Caco-2 (cell line): Measurements from ENCODE around the gene GLI3. TPM values are rescaled to one million over a fixed set of nuclear protein-coding genes. Genes with fewer than 3 reads are reported as not detected.

Source experiments
- BruUV-seq: library from RNA; stranded (reverse); fragments of 400-500 nt; replicated peaks from 2 replicates; lab custom pipeline; 2021; lab: Mats Ljungman, UMichigan
- CTCF ChIA-PET: fragments of 300-600 bp; sonication (Branson Sonifier 250); formaldehyde crosslinking; loops from one replicate; lab custom pipeline; 2022; ENCODE audit warnings: antibody characterized with exemption; lab: Charles Lee
- POLR2A ChIA-PET: fragments of 300-600 bp; sonication (Branson Sonifier 250); formaldehyde crosslinking; loops from one replicate; lab custom pipeline; 2022; ENCODE audit warnings: antibody characterized with exemption; lab: Charles Lee
- DNase-seq, 2 experiments: peaks; one replicate each; pipeline versions ENCODE4 v3.0.0 to v3.0.0-alpha.2; 2020 to 2022
- H3K27me3 ChIP-seq: replicated peaks from 2 replicates; pipeline ENCODE4 v1.6.0; 2011; ENCODE audit warnings: low read length; ENCODE audit not compliant: control insufficient read depth, insufficient read depth
- H3K36me3 ChIP-seq: 2 replicates; pipeline ENCODE4 v1.5.1; 2011; ENCODE audit warnings: low read length; ENCODE audit not compliant: control insufficient read depth, insufficient read depth
- H3K4me1 ChIP-seq: fragments of 250-450 bp; sonication (Bioruptor Pico); 2 replicates; pipeline ENCODE4 v1.5.1; 2020; ENCODE audit warnings: mild to moderate bottlenecking
- H3K4me3 ChIP-seq: 2 replicates; pipeline ENCODE4 v1.5.1; 2011; ENCODE audit warnings: low read depth, mild to moderate bottlenecking, control low read depth, low read length
- H3K9me3 ChIP-seq: fragments of 250-450 bp; sonication (Bioruptor Pico); 2 replicates; pipeline ENCODE4 v1.5.1; 2020; ENCODE audit warnings: mild to moderate bottlenecking, moderate library complexity
- H3K27ac Mint-ChIP-seq: one replicate; pipeline ENCODE4 v1.8.0; 2022; ENCODE audit warnings: mixed read lengths; ENCODE audit not compliant: unreplicated experiment
- H3K27me3 Mint-ChIP-seq: one replicate; pipeline ENCODE4 v1.8.0; 2022; ENCODE audit warnings: mixed read lengths; ENCODE audit not compliant: insufficient read depth, unreplicated experiment
- H3K36me3 Mint-ChIP-seq: one replicate; pipeline ENCODE4 v1.8.0; 2022; ENCODE audit warnings: mild to moderate bottlenecking, mixed read lengths; ENCODE audit not compliant: insufficient read depth, unreplicated experiment
- H3K4me1 Mint-ChIP-seq: one replicate; pipeline ENCODE4 v1.8.0; 2022; ENCODE audit warnings: low read depth, mixed read lengths; ENCODE audit not compliant: unreplicated experiment
- H3K4me3 Mint-ChIP-seq: one replicate; pipeline ENCODE4 v1.8.0; 2022; ENCODE audit warnings: mild to moderate bottlenecking, moderate library complexity, mixed read lengths; ENCODE audit not compliant: unreplicated experiment
- H3K9me3 Mint-ChIP-seq: one replicate; pipeline ENCODE4 v1.8.0; 2022; ENCODE audit warnings: mixed read lengths; ENCODE audit not compliant: unreplicated experiment
- CTCF ChIP-seq, 2 experiments: fragments of 200-600 bp in 1 of 2; IDR thresholded peaks; 1 replicate in 1 of 2; 2 replicates in 1 of 2; pipeline versions ENCODE4 v1.5.1 to v1.8.0; 2011 to 2022; ENCODE audit warnings: antibody characterized with exemption in 1 of 2, control low read depth in 1 of 2, inconsistent platforms in 1 of 2, low read depth in 1 of 2, low read length in 1 of 2, mild to moderate bottlenecking in 1 of 2, moderate library complexity in 1 of 2; ENCODE audit not compliant: insufficient read depth in 1 of 2, severe bottlenecking in 1 of 2, unreplicated experiment in 1 of 2
- intact Hi-C: fragments of 100-400 bp; cut with micrococcal nuclease; formaldehyde crosslinking; loops from one replicate; pipeline ENCODE4 v1.10.0; 2022; ENCODE audit not compliant: unreplicated experiment
- total RNA-seq: library from RNA; stranded (reverse); gene quantifications from 2 replicates; pipeline ENCODE4 v1.2.3, GENCODE V29; 2022

Gene GLI3
- total RNA-seq, 1 experiment from 2014 or later, result 1.00 TPM

- DNase-seq, result no peak
- POLR2A ChIA-PET, result no interaction called here
- Histone ChIP-seq H3K36me3 (no peaks in the 10 kb centered on the region), H3K9me3 (no peaks in the 10 kb centered on the region), H3K27me3 (no peaks in the 10 kb centered on the region), H3K4me3 (no peak overlapping the region), H3K4me1 (no peaks in the 10 kb centered on the region)
- no peaks in the 10 kb centered on the region for H3K9me3 Mint-ChIP-seq
- H3K27ac Mint-ChIP-seq, result no peak overlapping the region
- no peak overlapping the region for H3K4me3 Mint-ChIP-seq
- no peaks in the 10 kb centered on the region for H3K36me3 Mint-ChIP-seq
- CTCF ChIA-PET, result no interaction called here
- TF ChIP-seq CTCF (IDR thresholded peaks at IDR 0.05; ENCODE audit: insufficient read depth in 1 of 2, low read depth in 1 of 2, low read length in 1 of 2, severe bottlenecking in 1 of 2, unreplicated experiment in 1 of 2), result no peak
- H3K27me3 Mint-ChIP-seq, result peaks cover 11% of the 10 kb centered on the region
- no peaks in the 10 kb centered on the region for H3K4me1 Mint-ChIP-seq
- no TSS peak for BruUV-seq
- intact Hi-C loops, result no loop called here
Observed at GRCh38 chr7:42006801-42007513, 230.1 kb downstream of the GLI3 start.

- H3K4me3 Mint-ChIP-seq, result no peak overlapping the region
- H3K36me3 Mint-ChIP-seq, result no peaks in the 10 kb centered on the region
- no peaks in the 10 kb centered on the region for H3K4me1 Mint-ChIP-seq
- H3K36me3 ChIP-seq, result no peaks in the 10 kb centered on the region
- H3K9me3 Mint-ChIP-seq, result no peaks in the 10 kb centered on the region
- no TSS peak for BruUV-seq
- CTCF ChIA-PET, result no interaction called here
- H3K9me3 ChIP-seq, result 0 out of 2 replicates have a peak, but pooled peaks cover 2% of the 10 kb centered on the region
- POLR2A ChIA-PET, result no interaction called here
- DNase-seq, result no peak
- no peak for TF ChIP-seq CTCF (IDR thresholded peaks at IDR 0.05; ENCODE audit: insufficient read depth in 1 of 2, low read depth in 1 of 2, low read length in 1 of 2, severe bottlenecking in 1 of 2, unreplicated experiment in 1 of 2)
- H3K27me3 ChIP-seq, result no peaks in the 10 kb centered on the region
- H3K4me3 ChIP-seq, result no peak overlapping the region
- no peaks in the 10 kb centered on the region for H3K4me1 ChIP-seq
- peaks cover 15% of the 10 kb centered on the region for H3K27me3 Mint-ChIP-seq
- H3K27ac Mint-ChIP-seq, result no peak overlapping the region
- intact Hi-C loops, result no loop called here
Observed at GRCh38 chr7:42002654-42003053, 234.4 kb downstream of the GLI3 start.

- H3K9me3 ChIP-seq, result 0 out of 2 replicates have a peak, but pooled peaks cover 2% of the 10 kb centered on the region
- H3K36me3 ChIP-seq, result no peaks in the 10 kb centered on the region
- H3K27ac Mint-ChIP-seq, result no peak overlapping the region
- H3K4me3 ChIP-seq, result no peak overlapping the region
- H3K4me3 Mint-ChIP-seq, result no peak overlapping the region
- intact Hi-C loops, result no loop called here
- POLR2A ChIA-PET, result no interaction called here
- no peaks in the 10 kb centered on the region for H3K9me3 Mint-ChIP-seq
- CTCF ChIA-PET, result no interaction called here
- H3K4me1 ChIP-seq, result no peaks in the 10 kb centered on the region
- no peak for DNase-seq
- no peaks in the 10 kb centered on the region for H3K27me3 ChIP-seq
- no peak for TF ChIP-seq CTCF (IDR thresholded peaks at IDR 0.05; ENCODE audit: insufficient read depth in 1 of 2, low read depth in 1 of 2, low read length in 1 of 2, severe bottlenecking in 1 of 2, unreplicated experiment in 1 of 2)
- H3K4me1 Mint-ChIP-seq, result no peaks in the 10 kb centered on the region
- peaks cover 13% of the 10 kb centered on the region for H3K27me3 Mint-ChIP-seq
- no TSS peak for BruUV-seq
- H3K36me3 Mint-ChIP-seq, result no peaks in the 10 kb centered on the region
Observed at GRCh38 chr7:41999736-42000283, 237.2 kb downstream of the GLI3 start.
